CD4-positive, CD25-positive, alpha-beta regulatory T cell (primary cell): ENCODE results near the gene RUNX1. TPM values are rescaled to one million over a fixed set of nuclear protein-coding genes. Genes with fewer than 3 reads are reported as not detected.

Source experiments
- ATAC-seq, 2 donors: fragments of 150-1000 bp; cut with Tn5 transposase; one replicate each; pipeline ENCODE4 v1.10.0; 2021; ENCODE audit warnings: low read depth in 2 of 2, moderate number of reproducible peaks in 2 of 2, moderate library complexity in 1 of 2
- DNase-seq, 3 donors: peaks; one replicate each; pipeline versions ENCODE4 v3.0.0 to v3.0.0-alpha.2; 2012 to 2022; ENCODE audit warnings: mixed read lengths in 1 of 3
- H3K27ac ChIP-seq: one replicate; pipeline ENCODE4 v1.7.0; 2013; ENCODE audit warnings: mild to moderate bottlenecking, low read length; ENCODE audit not compliant: insufficient read depth, poor library complexity, severe bottlenecking
- H3K27me3 ChIP-seq: one replicate; pipeline ENCODE4 v1.7.0; 2013; ENCODE audit warnings: low read length; ENCODE audit not compliant: control insufficient read depth, insufficient read depth
- H3K36me3 ChIP-seq: one replicate; pipeline ENCODE4 v1.7.0; 2013; ENCODE audit warnings: mild to moderate bottlenecking, low read length, moderate library complexity; ENCODE audit not compliant: control insufficient read depth, insufficient read depth
- H3K4me1 ChIP-seq: 2 replicates; pipeline ENCODE4 v1.7.0; 2013; ENCODE audit warnings: mild to moderate bottlenecking, low read length; ENCODE audit not compliant: insufficient read depth, control insufficient read depth, poor library complexity, severe bottlenecking
- H3K4me3 ChIP-seq: one replicate; pipeline ENCODE4 v1.7.0; 2013; ENCODE audit warnings: low read depth, mild to moderate bottlenecking, low read length, moderate library complexity
- H3K9me3 ChIP-seq, 2 experiments: 1 replicate in 1 of 2; 2 replicates in 1 of 2; pipeline ENCODE4 v1.7.0; 2013; ENCODE audit warnings: low read length in 2 of 2, mild to moderate bottlenecking in 1 of 2, moderate library complexity in 1 of 2; ENCODE audit not compliant: control insufficient read depth in 2 of 2
- H3K27ac Mint-ChIP-seq, 3 donors: one replicate each; pipeline ENCODE4 v1.8.0; 2020 to 2022; ENCODE audit warnings: mild to moderate bottlenecking in 3 of 3, mixed read lengths in 3 of 3, moderate library complexity in 2 of 3
- H3K27me3 Mint-ChIP-seq: one replicate; pipeline ENCODE4 v1.8.0; 2022; ENCODE audit warnings: mild to moderate bottlenecking, mixed read lengths
- H3K36me3 Mint-ChIP-seq: one replicate; pipeline ENCODE4 v1.8.0; 2020; ENCODE audit warnings: mixed read lengths
- H3K4me1 Mint-ChIP-seq, 4 donors: one replicate each; pipeline ENCODE4 v1.8.0; 2020 to 2022; ENCODE audit warnings: mixed read lengths in 4 of 4, mild to moderate bottlenecking in 1 of 4
- H3K4me3 Mint-ChIP-seq, 4 donors: one replicate each; pipeline ENCODE4 v1.8.0; 2020 to 2022; ENCODE audit warnings: mild to moderate bottlenecking in 4 of 4, mixed read lengths in 4 of 4, moderate library complexity in 3 of 4
- H3K9me3 Mint-ChIP-seq, 7 donors: one replicate each; pipeline ENCODE4 v1.8.0; 2020 to 2022; ENCODE audit warnings: mixed read lengths in 7 of 7, mild to moderate bottlenecking in 3 of 7, moderate library complexity in 2 of 7
- polyA plus RNA-seq, 4 donors: library from polyadenylated mRNA; unstranded; fragments of 300-500 nt; fragmentation: Illumina TruSeq; gene quantifications; one replicate each; pipeline ENCODE4 v1.2.3, GENCODE V29; 2021
- total RNA-seq: library from RNA; stranded (reverse); gene quantifications from one replicate; pipeline ENCODE4 v1.2.3, GENCODE V29; 2022

Gene RUNX1
- total and polyA plus RNA-seq, 5 donors from 2014 or later: 14.2 to 133 (median 21.4) TPM

DNA sequence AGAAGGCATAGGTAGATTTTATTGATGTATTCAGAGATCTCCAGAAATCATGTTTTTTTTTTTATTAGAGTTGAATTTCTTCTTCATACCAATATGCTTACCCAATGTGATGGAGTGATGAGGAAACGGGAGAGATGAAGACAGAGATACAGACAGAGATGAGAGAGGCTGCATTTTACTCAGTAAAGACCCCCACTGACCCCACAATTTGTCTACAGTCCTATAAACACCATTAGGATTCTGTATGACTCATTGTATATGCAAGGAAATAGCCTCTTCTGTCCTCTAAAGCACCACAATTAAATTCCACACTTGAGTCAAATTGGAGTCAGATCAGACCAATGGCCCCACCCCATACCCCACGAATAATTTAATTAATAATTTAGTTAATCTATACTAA, 44.0 kb downstream of the RUNX1 start:
- no peaks in the 10 kb centered on the region for H3K27me3 Mint-ChIP-seq
- Histone ChIP-seq H3K36me3 (peaks cover 21% of the 10 kb centered on the region), H3K27me3 (no peaks in the 10 kb centered on the region), H3K4me3 (no peak overlapping the region), H3K9me3 (no peaks in the 10 kb centered on the region), H3K27ac (no peak overlapping the region), H3K4me1 (peaks cover 34% of the 10 kb centered on the region)
- peak overlapping the region in 2 of 3 donors; percentile 21 to 29 for H3K27ac Mint-ChIP-seq
- peak overlapping the region in 2 of 4 donors; percentile 2 to 8 for H3K4me3 Mint-ChIP-seq
- peaks cover 61 to 92% (median 70%) of the 10 kb centered on the region in 4 donors for H3K4me1 Mint-ChIP-seq
- peaks cover 43% of the 10 kb centered on the region for H3K36me3 Mint-ChIP-seq
- no peaks in the 10 kb centered on the region for H3K9me3 Mint-ChIP-seq
- ATAC-seq: no peak
- no peak for DNase-seq

GRCh38 chr21:35004314-35004713, 44.8 kb downstream of the RUNX1 start:
- Histone ChIP-seq H3K36me3 (peaks cover 16% of the 10 kb centered on the region), H3K9me3 (no peaks in the 10 kb centered on the region), H3K4me3 (no peak overlapping the region), H3K27me3 (no peaks in the 10 kb centered on the region), H3K4me1 (peaks cover 34% of the 10 kb centered on the region), H3K27ac (no peak overlapping the region)
- no peak overlapping the region for H3K4me3 Mint-ChIP-seq
- ATAC-seq (no peak), DNase-seq (no peak)
- H3K4me1 Mint-ChIP-seq: peaks cover 65 to 92% (median 72%) of the 10 kb centered on the region in 4 donors
- no peaks in the 10 kb centered on the region for H3K27me3 Mint-ChIP-seq
- no peaks in the 10 kb centered on the region for H3K9me3 Mint-ChIP-seq
- peak overlapping the region in 1 of 3 donors; percentile 21 for H3K27ac Mint-ChIP-seq
- H3K36me3 Mint-ChIP-seq: peaks cover 48% of the 10 kb centered on the region

- H3K27ac Mint-ChIP-seq: peak overlapping the region; percentile 22 to 60 (median 52)
- peaks cover 57 to 92% (median 72%) of the 10 kb centered on the region in 4 donors for H3K4me1 Mint-ChIP-seq
- ATAC-seq (no peak), DNase-seq (no peak)
- H3K4me3 Mint-ChIP-seq: no peak overlapping the region
- H3K36me3 ChIP-seq: peaks cover 15% of the 10 kb centered on the region
- peak overlapping the region; percentile 14 for H3K4me3 ChIP-seq
- no peaks in the 10 kb centered on the region for H3K9me3 ChIP-seq
- H3K27me3 ChIP-seq: no peaks in the 10 kb centered on the region
- H3K27me3 Mint-ChIP-seq: no peaks in the 10 kb centered on the region
- H3K36me3 Mint-ChIP-seq: peaks cover 43% of the 10 kb centered on the region
- H3K9me3 Mint-ChIP-seq: no peaks in the 10 kb centered on the region
- H3K27ac ChIP-seq: no peak overlapping the region
- H3K4me1 ChIP-seq: peaks cover 44% of the 10 kb centered on the region
These were observed 46.0 kb downstream of the RUNX1 start for GRCh38 chr21:35002879-35003722.

GRCh38 chr21:34999397-34999941, 49.6 kb downstream of the RUNX1 start:
- H3K4me3 Mint-ChIP-seq: peak overlapping the region in 2 of 4 donors; percentile 21 to 38
- no peaks in the 10 kb centered on the region for H3K9me3 Mint-ChIP-seq
- H3K4me1 Mint-ChIP-seq: peaks cover 50 to 92% (median 70%) of the 10 kb centered on the region in 4 donors
- DNase-seq (no peak), ATAC-seq (no peak)
- Histone ChIP-seq H3K4me1 (peaks cover 51% of the 10 kb centered on the region), H3K9me3 (no peaks in the 10 kb centered on the region), H3K27ac (no peak overlapping the region), H3K27me3 (no peaks in the 10 kb centered on the region), H3K4me3 (no peak overlapping the region), H3K36me3 (peaks cover 7% of the 10 kb centered on the region)
- H3K36me3 Mint-ChIP-seq: peaks cover 30% of the 10 kb centered on the region
- no peaks in the 10 kb centered on the region for H3K27me3 Mint-ChIP-seq
- H3K27ac Mint-ChIP-seq: peak overlapping the region; percentile 48 to 87 (median 64)

- Histone ChIP-seq H3K9me3 (no peaks in the 10 kb centered on the region), H3K4me1 (peaks cover 49% of the 10 kb centered on the region), H3K36me3 (peaks cover 3% of the 10 kb centered on the region), H3K4me3 (no peak overlapping the region), H3K27ac (no peak overlapping the region), H3K27me3 (no peaks in the 10 kb centered on the region)
- no peak for DNase-seq
- Mint-ChIP-seq H3K36me3 (peaks cover 29% of the 10 kb centered on the region), H3K9me3 (no peaks in the 10 kb centered on the region), H3K4me3 (no peak overlapping the region), H3K4me1 (peaks cover 43 to 79% (median 58%) of the 10 kb centered on the region in 4 donors), H3K27me3 (no peaks in the 10 kb centered on the region), H3K27ac (peak overlapping the region; percentile 23 to 78 (median 67))
- ATAC-seq: no peak
These were observed 50.9 kb downstream of the RUNX1 start for GRCh38 chr21:34998176-34998575.

- Mint-ChIP-seq H3K27ac (peak overlapping the region in 2 of 3 donors; percentile 37 to 86), H3K4me1 (peaks cover 43 to 74% (median 56%) of the 10 kb centered on the region in 4 donors), H3K36me3 (peaks cover 27% of the 10 kb centered on the region), H3K27me3 (no peaks in the 10 kb centered on the region), H3K9me3 (no peaks in the 10 kb centered on the region), H3K4me3 (peak overlapping the region in 2 of 4 donors; percentile 42 to 45)
- no peak for ATAC-seq
- peaks cover 3% of the 10 kb centered on the region for H3K36me3 ChIP-seq
- H3K27ac ChIP-seq: no peak overlapping the region
- H3K4me1 ChIP-seq: peaks cover 46% of the 10 kb centered on the region
- no peaks in the 10 kb centered on the region for H3K27me3 ChIP-seq
- no peak for DNase-seq
- H3K9me3 ChIP-seq: no peaks in the 10 kb centered on the region
- H3K4me3 ChIP-seq: peak overlapping the region; percentile 41
These were observed 51.8 kb downstream of the RUNX1 start for GRCh38 chr21:34997294-34997693.

- peak overlapping the region; percentile 41 for H3K4me3 ChIP-seq
- H3K36me3 ChIP-seq: peaks cover 6% of the 10 kb centered on the region
- ATAC-seq (peak in 1 of 2 donors; percentile 14), DNase-seq (no peak)
- Mint-ChIP-seq H3K4me3 (peak overlapping the region in 3 of 4 donors; percentile 22 to 82 (median 42)), H3K4me1 (peaks cover 39 to 75% (median 58%) of the 10 kb centered on the region in 4 donors), H3K27ac (peak overlapping the region; percentile 37 to 96 (median 93)), H3K36me3 (peaks cover 23% of the 10 kb centered on the region), H3K27me3 (no peaks in the 10 kb centered on the region), H3K9me3 (no peaks in the 10 kb centered on the region)
- H3K27ac ChIP-seq: peak overlapping the region; percentile 38
- no peaks in the 10 kb centered on the region for H3K27me3 ChIP-seq
- peaks cover 46% of the 10 kb centered on the region for H3K4me1 ChIP-seq
- H3K9me3 ChIP-seq: no peaks in the 10 kb centered on the region
These were observed 52.6 kb downstream of the RUNX1 start for GRCh38 chr21:34996304-34997101.
